ENCODE data around the gene MTHFR. TPM values are rescaled to one million over a fixed set of nuclear protein-coding genes. Genes with fewer than 3 reads are reported as not detected.

MTHFR gene
- total RNA-seq, 4 donors from 2014 or later, result 82.0 to 130 (median 87.3) TPM

DNA sequence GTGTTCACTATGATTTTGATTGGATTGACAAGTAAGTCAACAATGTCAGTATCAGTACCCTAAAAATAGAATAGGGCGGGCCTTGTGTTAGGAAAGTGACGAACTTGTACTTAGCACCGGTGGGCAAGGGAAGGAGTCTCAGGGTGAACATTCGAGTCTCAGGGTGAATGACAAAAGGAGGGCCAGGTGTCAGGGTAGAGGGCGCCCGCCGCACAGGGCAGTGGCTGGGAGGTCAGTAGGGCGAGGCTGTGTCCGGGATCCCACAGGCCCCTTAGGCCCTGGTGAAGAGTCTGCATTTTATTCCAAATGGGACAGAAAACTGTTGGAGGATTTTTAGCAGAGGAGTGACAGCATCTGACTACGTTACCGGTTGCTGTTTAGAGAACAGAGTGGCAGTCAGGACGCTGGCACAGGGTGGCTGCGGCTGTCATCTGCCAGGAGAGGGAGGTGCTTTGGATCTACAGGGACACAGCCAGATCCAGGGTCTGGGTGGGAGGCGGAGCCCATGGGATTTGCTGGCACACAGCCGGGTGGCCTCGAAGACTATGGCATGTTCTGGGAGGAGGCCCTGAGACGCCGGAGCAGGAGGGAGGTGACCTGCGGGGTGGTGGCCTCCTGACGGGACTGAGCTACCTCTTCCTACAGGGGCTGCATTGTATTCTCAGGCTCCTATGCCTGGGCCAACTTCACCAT is 58.8 kb downstream of the MTHFR start:
- no peaks in the 10 kb centered on the region for H3K36me3 ChIP-seq
- TF ChIP-seq, protein P1, sequence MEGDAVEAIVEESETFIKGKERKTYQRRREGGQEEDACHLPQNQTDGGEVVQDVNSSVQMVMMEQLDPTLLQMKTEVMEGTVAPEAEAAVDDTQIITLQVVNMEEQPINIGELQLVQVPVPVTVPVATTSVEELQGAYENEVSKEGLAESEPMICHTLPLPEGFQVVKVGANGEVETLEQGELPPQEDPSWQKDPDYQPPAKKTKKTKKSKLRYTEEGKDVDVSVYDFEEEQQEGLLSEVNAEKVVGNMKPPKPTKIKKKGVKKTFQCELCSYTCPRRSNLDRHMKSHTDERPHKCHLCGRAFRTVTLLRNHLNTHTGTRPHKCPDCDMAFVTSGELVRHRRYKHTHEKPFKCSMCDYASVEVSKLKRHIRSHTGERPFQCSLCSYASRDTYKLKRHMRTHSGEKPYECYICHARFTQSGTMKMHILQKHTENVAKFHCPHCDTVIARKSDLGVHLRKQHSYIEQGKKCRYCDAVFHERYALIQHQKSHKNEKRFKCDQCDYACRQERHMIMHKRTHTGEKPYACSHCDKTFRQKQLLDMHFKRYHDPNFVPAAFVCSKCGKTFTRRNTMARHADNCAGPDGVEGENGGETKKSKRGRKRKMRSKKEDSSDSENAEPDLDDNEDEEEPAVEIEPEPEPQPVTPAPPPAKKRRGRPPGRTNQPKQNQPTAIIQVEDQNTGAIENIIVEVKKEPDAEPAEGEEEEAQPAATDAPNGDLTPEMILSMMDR (IDR thresholded peaks at IDR 0.05), result no peak
- no peak for TF ChIP-seq POLR2A (IDR thresholded peaks at IDR 0.05)
- DNase-seq, result no peak

DNA sequence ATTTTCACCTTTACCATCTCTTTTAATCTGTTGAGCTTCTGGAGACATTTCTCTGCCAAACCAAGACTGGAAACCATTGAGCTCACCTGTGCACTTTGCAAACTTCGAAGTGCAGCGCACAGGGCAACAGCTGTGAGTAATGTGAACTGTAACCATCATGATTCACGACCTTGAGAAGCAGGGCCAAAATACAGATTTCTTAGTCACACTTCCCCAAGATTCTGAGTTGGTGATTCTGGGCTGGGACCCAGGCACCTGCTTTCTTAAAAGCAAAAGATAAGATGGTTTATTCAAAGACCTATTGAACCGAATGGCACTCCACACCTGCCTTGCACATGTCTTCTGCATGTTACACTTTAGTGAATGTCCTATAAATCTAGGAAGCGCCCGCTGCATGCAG is 59.7 kb downstream of the MTHFR start:
- Histone ChIP-seq H3K27ac (no peak overlapping the region), H3K36me3 (no peaks in the 10 kb centered on the region), H3K4me1 (peaks cover 0 to 4% (median 0%) of the 10 kb centered on the region in 4 donors), H3K27me3 (no peaks in the 10 kb centered on the region), H3K9me3 (no peaks in the 10 kb centered on the region), H3K4me3 (no peak overlapping the region)
- no peak for TF ChIP-seq POLR2A (IDR thresholded peaks at IDR 0.05)
- TF ChIP-seq, protein P1 (IDR thresholded peaks at IDR 0.05), result no peak
- no peak for DNase-seq

More for the DNA sequence above, 58.8 kb downstream of the MTHFR start:
- no peak overlapping the region for H3K27ac ChIP-seq
- no peaks in the 10 kb centered on the region for H3K4me1 ChIP-seq
- H3K4me3 ChIP-seq, result no peak overlapping the region
- H3K27me3 ChIP-seq, result no peaks in the 10 kb centered on the region
- no peaks in the 10 kb centered on the region for H3K9me3 ChIP-seq

DNA sequence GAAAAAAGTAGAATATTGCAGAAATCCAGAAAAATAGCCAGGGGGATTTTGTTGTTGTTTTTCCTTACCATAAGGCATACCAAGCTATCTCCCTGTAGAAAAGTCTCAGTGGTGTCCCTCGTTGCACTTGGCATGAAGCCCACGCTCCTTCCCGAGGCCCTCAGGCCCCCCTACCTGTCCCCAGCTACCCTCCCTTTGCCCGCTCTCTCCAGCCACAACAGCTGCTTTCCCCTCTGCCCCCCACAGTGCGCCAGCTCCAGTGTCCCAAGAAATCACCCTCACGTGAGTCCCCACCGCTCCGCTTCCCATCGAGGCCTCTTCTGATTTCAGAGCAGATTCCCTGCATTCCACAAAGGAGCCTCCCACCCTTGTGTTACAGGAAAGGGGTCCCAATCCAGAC is 61.5 kb downstream of the MTHFR start:
- Histone ChIP-seq H3K27me3 (no peaks in the 10 kb centered on the region), H3K4me3 (no peak overlapping the region), H3K9me3 (no peaks in the 10 kb centered on the region), H3K36me3 (no peaks in the 10 kb centered on the region), H3K4me1 (peaks cover 0 to 7% (median 5%) of the 10 kb centered on the region in 4 donors), H3K27ac (no peak overlapping the region)
- TF ChIP-seq, protein P1 (IDR thresholded peaks at IDR 0.05), result no peak
- TF ChIP-seq POLR2A (IDR thresholded peaks at IDR 0.05), result no peak
- no peak for DNase-seq

DNA sequence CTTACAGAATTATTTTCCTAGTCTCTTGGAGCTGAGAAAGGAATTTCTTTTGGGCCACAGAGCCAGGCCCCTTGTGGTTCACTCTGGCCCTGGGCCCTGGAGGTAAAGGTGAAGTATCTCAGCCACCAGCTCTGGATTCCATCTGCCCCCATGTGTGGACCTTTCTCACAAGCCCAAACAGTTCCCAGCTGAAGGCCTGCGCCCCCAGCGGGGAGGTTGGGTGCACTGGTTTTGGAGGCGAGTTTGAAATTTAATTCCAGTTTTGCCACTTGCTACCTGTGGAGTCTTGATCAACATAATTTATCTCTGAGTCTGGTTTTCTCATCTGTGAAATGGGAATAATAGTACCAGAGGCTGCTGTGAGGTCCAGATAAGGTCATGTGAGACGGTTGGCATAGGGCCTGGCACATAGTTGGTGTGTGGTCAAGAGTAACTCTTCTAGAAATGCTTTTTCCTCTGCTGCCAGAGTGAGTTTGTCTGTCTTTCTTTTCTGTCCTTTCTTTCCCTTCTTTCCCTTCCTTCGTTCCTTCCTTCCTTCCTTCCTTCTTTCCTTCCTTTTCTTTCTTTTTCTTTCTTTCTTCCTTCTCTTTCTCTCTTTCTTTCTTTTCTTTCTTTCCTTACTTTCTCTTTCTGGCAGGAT is 63.7 kb downstream of the MTHFR start:
- Histone ChIP-seq H3K27me3 (no peaks in the 10 kb centered on the region), H3K4me3 (no peak overlapping the region), H3K36me3 (no peaks in the 10 kb centered on the region), H3K4me1 (peaks cover 0 to 10% (median 7%) of the 10 kb centered on the region in 4 donors), H3K27ac (no peak overlapping the region), H3K9me3 (no peaks in the 10 kb centered on the region)
- TF ChIP-seq POLR2A (IDR thresholded peaks at IDR 0.05), result no peak
- TF ChIP-seq, protein P1 (IDR thresholded peaks at IDR 0.05), result no peak
- no peak for DNase-seq

DNA sequence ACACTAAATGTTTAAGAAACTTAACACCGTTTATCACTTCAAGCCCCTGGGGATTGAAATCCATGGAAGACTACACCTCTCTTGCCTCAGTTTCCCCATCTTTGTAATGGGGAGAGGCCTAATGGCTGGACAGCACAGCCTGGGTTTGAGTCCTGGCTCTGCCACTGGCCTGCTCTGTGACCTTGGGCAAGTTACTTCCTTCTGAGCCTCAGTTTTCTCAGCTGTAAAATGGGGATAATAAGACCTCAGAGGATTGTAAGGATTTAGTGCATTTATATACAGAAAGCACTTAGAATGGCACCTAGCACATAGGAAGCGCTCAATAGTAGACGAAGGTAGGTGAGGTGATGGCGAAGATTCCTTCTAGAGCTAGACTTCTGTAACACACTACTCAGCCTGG is 64.3 kb downstream of the MTHFR start:
- Histone ChIP-seq H3K4me3 (no peak overlapping the region), H3K4me1 (peaks cover 0 to 15% (median 9%) of the 10 kb centered on the region in 4 donors)
- no peak for TF ChIP-seq POLR2A (IDR thresholded peaks at IDR 0.05)
- TF ChIP-seq, protein P1 (IDR thresholded peaks at IDR 0.05), result no peak

More for the DNA sequence above, 64.3 kb downstream of the MTHFR start:
- no peak for DNase-seq
- Histone ChIP-seq H3K27ac (no peak overlapping the region), H3K27me3 (no peaks in the 10 kb centered on the region), H3K9me3 (no peaks in the 10 kb centered on the region), H3K36me3 (no peaks in the 10 kb centered on the region)
